ENCODE data around the gene MCF2L.

Gene MCF2L

GRCh38 chr13:113000575-113000974 is 31.6 kb downstream of the MCF2L start:
- DNase-seq, result no peak

GRCh38 chr13:113001241-113002140 is 32.5 kb downstream of the MCF2L start:
- peak; percentile 44 to 51 for DNase-seq

GRCh38 chr13:113002206-113002912 is 33.3 kb downstream of the MCF2L start:
- peak in 1 of 2 experiments; percentile 17 for DNase-seq

- DNase-seq, result no peak
Observed at GRCh38 chr13:113002913-113003290, 33.9 kb downstream of the MCF2L start.

GRCh38 chr13:113004126-113004525 is 35.1 kb downstream of the MCF2L start:
- no peak for DNase-seq

GRCh38 chr13:113005076-113005865 is 36.3 kb downstream of the MCF2L start:
- DNase-seq, result peak; percentile 38 to 40

GRCh38 chr13:113005997-113006396 is 37.0 kb downstream of the MCF2L start:
- DNase-seq, result no peak

GRCh38 chr13:113006660-113007059 is 37.6 kb downstream of the MCF2L start:
- no peak for DNase-seq

GRCh38 chr13:113008851-113009250 is 39.8 kb downstream of the MCF2L start:
- DNase-seq, result no peak

- DNase-seq, result peak; percentile 40 to 54
Observed at GRCh38 chr13:113009743-113010509, 40.9 kb downstream of the MCF2L start.

- no peak for DNase-seq
Observed at GRCh38 chr13:113010510-113010865, 41.5 kb downstream of the MCF2L start.

- DNase-seq, result no peak
Observed at GRCh38 chr13:113013303-113013702, 44.3 kb downstream of the MCF2L start.

- DNase-seq, result no peak
Observed at GRCh38 chr13:113013878-113014751, 45.1 kb downstream of the MCF2L start.

GRCh38 chr13:113014752-113015745 is 46.0 kb downstream of the MCF2L start:
- DNase-seq, result no peak

GRCh38 chr13:113015826-113016525 is 47.0 kb downstream of the MCF2L start:
- DNase-seq, result no peak

GRCh38 chr13:113016526-113017295 is 47.7 kb downstream of the MCF2L start:
- DNase-seq, result no peak

- no peak for DNase-seq
Observed at GRCh38 chr13:113017506-113018215, 48.6 kb downstream of the MCF2L start.

Measured in Kasumi-1 (cell line).